Mammary epithelial cell (primary cell): Measurements from ENCODE around the gene NDUFA7.

ENCODE experiments used
- CTCF ChIP-seq, 2 donors: IDR thresholded peaks in 1 of 2; conservative IDR thresholded peaks in 1 of 2; 2 replicates each; pipeline ENCODE4 v1.5.1; 2011 to 2012; ENCODE audit warnings: inconsistent platforms in 2 of 2, low read length in 2 of 2, mild to moderate bottlenecking in 2 of 2, control low read depth in 1 of 2, low read depth in 1 of 2; ENCODE audit not compliant: insufficient read depth in 1 of 2; ENCODE audit errors: extremely low read depth in 1 of 2
- EZH2 ChIP-seq: IDR thresholded peaks from 2 replicates; pipeline ENCODE4 v1.6.1; 2012; ENCODE audit warnings: low read length, inconsistent platforms, borderline replicate concordance

- TF ChIP-seq CTCF (conservative IDR thresholded peaks at IDR 0.05 in 1 of 2, IDR thresholded peaks at IDR 0.05 in 1 of 2; ENCODE audit: extremely low read depth in 1 of 2, insufficient read depth in 1 of 2, low read depth in 1 of 2, low read length in 2 of 2) = no peak
- TF ChIP-seq EZH2 = no peak
Measured at GRCh38 chr19:8360196-8360595, 39.0 kb upstream of the NDUFA7 start.
